Esophagus muscularis mucosa (tissue), 4 donors: ENCODE measurements around the gene CDK5. TPM values are rescaled to one million over a fixed set of nuclear protein-coding genes. Genes with fewer than 3 reads are reported as not detected.

ENCODE experiments used
- DNase-seq: peaks from one replicate; pipeline ENCODE4 v3.0.0-alpha.2; 2017; ENCODE audit errors: extremely low spot score
- H3K27ac ChIP-seq, 4 donors: fragments of 200-600 bp; sonication (generic); replicated peaks in 1 of 4; 1 replicate in 3 of 4; 2 replicates in 1 of 4; pipeline ENCODE4 v1.5.1; 2016 to 2019; ENCODE audit warnings: mild to moderate bottlenecking in 1 of 4
- H3K27me3 ChIP-seq, 4 donors: fragments of 200-600 bp; sonication (generic); one replicate each; pipeline versions ENCODE4 v1.5.1 to v1.6.0; 2016 to 2019
- H3K36me3 ChIP-seq, 4 donors: fragments of 200-600 bp; sonication (generic); one replicate each; pipeline ENCODE4 v1.5.1; 2016 to 2019
- H3K4me1 ChIP-seq, 4 donors: fragments of 200-600 bp; sonication (generic); one replicate each; pipeline ENCODE4 v1.5.1; 2016 to 2019
- H3K4me3 ChIP-seq, 4 donors: fragments of 200-600 bp; sonication (generic); 1 replicate in 2 of 4; 2 replicates in 2 of 4; pipeline ENCODE4 v1.5.1; 2016 to 2019; ENCODE audit warnings: mild to moderate bottlenecking in 4 of 4, moderate library complexity in 1 of 4
- H3K9me3 ChIP-seq, 4 donors: fragments of 200-600 bp; sonication (generic); 1 replicate in 3 of 4; 2 replicates in 1 of 4; pipeline ENCODE4 v1.5.1; 2016 to 2019
- CTCF ChIP-seq, 3 experiments: fragments of 200-600 bp in 2 of 3; fragments of 450-650 bp in 1 of 3; sonication (generic) in 2 of 3; IDR thresholded peaks; one replicate each; pipeline ENCODE4 v1.5.1; 2017 to 2019; ENCODE audit warnings: antibody characterized with exemption in 3 of 3, mild to moderate bottlenecking in 2 of 3, moderate library complexity in 1 of 3
- EP300 ChIP-seq: sonication (generic); formaldehyde crosslinking; IDR thresholded peaks from one replicate; pipeline ENCODE4 v1.6.1; 2017; ENCODE audit warnings: antibody characterized with exemption
- POLR2A ChIP-seq: fragments of 450-650 bp; IDR thresholded peaks from one replicate; pipeline ENCODE4 v1.6.1; 2017; ENCODE audit warnings: antibody characterized with exemption, moderate library complexity, mild to moderate bottlenecking, low read depth
- POLR2AphosphoS5 ChIP-seq, 2 donors: sonication (generic); formaldehyde crosslinking; IDR thresholded peaks; one replicate each; pipeline ENCODE4 v1.6.1; 2017; ENCODE audit warnings: antibody characterized with exemption in 2 of 2
- WGBS: methylation state at CpG from one replicate; pipeline ENCODE4 v1.1.5; 2018; 5-methylcytosine and 5-hydroxymethylcytosine counted together
- intact Hi-C: fragments of 100-400 bp; cut with DNase I; formaldehyde crosslinking; loops from one replicate; pipeline ENCODE4 v1.15.1; 2023
- total RNA-seq, 4 donors: library from RNA; depleted of rRNA; stranded (reverse); fragments of >200 nt; gene quantifications; one replicate each; pipeline versions ENCODE4 v1.1.0 to v1.2.1, GENCODE V29; 2016

The CDK5 gene
- total RNA-seq, 4 donors from 2014 or later, result 5.3 to 10.4 (median 9.7) TPM

DNA sequence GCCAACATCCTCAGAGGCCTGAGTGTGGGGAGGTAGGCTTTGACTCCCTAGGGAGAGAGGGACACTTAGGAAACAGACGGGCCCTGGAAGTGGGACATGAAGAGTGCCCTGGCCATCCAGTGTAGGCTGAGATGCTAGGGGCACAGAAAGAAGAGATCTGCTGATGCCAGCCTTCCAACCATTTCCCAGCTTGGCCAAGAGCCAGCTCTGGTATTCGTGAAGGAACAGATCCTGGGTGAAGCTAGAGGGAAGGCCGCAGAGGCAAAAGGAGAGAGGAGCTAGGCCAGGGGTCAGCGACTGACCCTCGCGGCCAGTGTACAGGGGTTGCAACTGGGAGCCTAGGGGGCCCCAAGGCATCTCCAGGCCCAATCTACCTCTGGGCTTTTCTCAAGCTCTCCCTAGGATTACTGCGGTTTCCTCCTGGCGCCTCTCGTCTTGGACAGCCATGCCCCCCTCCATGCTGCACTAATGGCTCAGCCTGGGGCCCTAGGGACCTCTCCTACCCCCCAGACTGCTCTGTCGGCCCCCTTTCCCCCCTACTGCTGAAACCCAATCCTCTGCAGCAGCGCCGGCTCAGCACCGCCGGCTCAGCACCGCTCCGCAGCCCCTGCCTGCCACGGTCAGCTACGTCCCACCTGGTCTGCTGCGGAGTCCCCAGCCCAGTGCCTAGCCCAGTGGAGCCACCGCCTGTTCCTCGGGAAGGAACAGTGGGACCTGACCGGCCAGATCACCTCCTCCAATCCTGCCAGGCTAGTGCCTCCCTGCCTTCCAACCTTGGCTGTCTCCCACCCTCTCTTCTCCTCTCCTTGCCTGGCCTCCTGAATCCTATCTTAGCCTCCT is 9.5 kb downstream of the CDK5 start, which contains the start of gene ASIC3:
Gene ASIC3 (plus strand): TSS at position 556 of the 840 bp plus-strand sequence. CDS start 355 bp downstream, outside the sequence.
- Histone ChIP-seq H3K27me3 (peaks cover 0 to 15% (median 0%) of the 10 kb centered on the region in 4 donors), H3K4me3 (no peak within 1 kb of the TSS), H3K36me3 (peaks cover 0 to 33% (median 28%) of the 10 kb centered on the region in 4 donors), H3K27ac (no peak within 1 kb of the TSS), H3K9me3 (no peaks in the 10 kb centered on the region), H3K4me1 (peaks cover 9 to 32% (median 22%) of the 10 kb centered on the region in 4 donors)
- TF ChIP-seq CTCF (IDR thresholded peaks at IDR 0.05), result no peak
- no peak for TF ChIP-seq EP300
- no peak for TF ChIP-seq POLR2AphosphoS5 (IDR thresholded peaks at IDR 0.05)
- no peak for TF ChIP-seq POLR2A
- intact Hi-C loops, result no loop called here
- no peak for DNase-seq
- WGBS, result 80% methylated on average over 22 of the region's 22 CpGs

GRCh38 chr7:151046603-151047573 is 10.8 kb downstream of the CDK5 start:
- no peak overlapping the region for H3K4me3 ChIP-seq
- no peak overlapping the region for H3K27ac ChIP-seq
- H3K27me3 ChIP-seq, result peaks cover 0 to 15% (median 0%) of the 10 kb centered on the region in 4 donors
- 54% methylated on average over 9 of the region's 14 CpGs for WGBS
- intact Hi-C loops, result no loop called here
- TF ChIP-seq EP300 (no peak), CTCF (IDR thresholded peaks at IDR 0.05) (no peak), POLR2AphosphoS5 (IDR thresholded peaks at IDR 0.05) (no peak), POLR2A (no peak)
- H3K9me3 ChIP-seq, result no peaks in the 10 kb centered on the region
- H3K4me1 ChIP-seq, result peaks cover 9 to 30% (median 22%) of the 10 kb centered on the region in 4 donors
- peaks cover 0 to 45% (median 40%) of the 10 kb centered on the region in 4 donors for H3K36me3 ChIP-seq
- DNase-seq, result no peak

GRCh38 chr7:151045967-151046366 is 11.7 kb downstream of the CDK5 start:
- H3K9me3 ChIP-seq, result no peaks in the 10 kb centered on the region
- peaks cover 0 to 54% (median 49%) of the 10 kb centered on the region in 4 donors for H3K36me3 ChIP-seq
- no peak overlapping the region for H3K4me3 ChIP-seq
- H3K27ac ChIP-seq, result no peak overlapping the region
- peaks cover 0 to 8% (median 0%) of the 10 kb centered on the region in 4 donors for H3K27me3 ChIP-seq
- H3K4me1 ChIP-seq, result peaks cover 2 to 21% (median 14%) of the 10 kb centered on the region in 4 donors
- no peak for DNase-seq
- no peak for TF ChIP-seq POLR2AphosphoS5 (IDR thresholded peaks at IDR 0.05)
- no peak for TF ChIP-seq EP300
- 90% methylated on average over 6 of the region's 9 CpGs for WGBS
- intact Hi-C loops, result no loop called here

GRCh38 chr7:151045262-151045661 is 12.4 kb downstream of the CDK5 start:
- H3K36me3 ChIP-seq, result peaks cover 0 to 61% (median 51%) of the 10 kb centered on the region in 4 donors
- intact Hi-C loops, result no loop called here
- TF ChIP-seq EP300 (no peak), CTCF (IDR thresholded peaks at IDR 0.05) (no peak), POLR2A (no peak), POLR2AphosphoS5 (IDR thresholded peaks at IDR 0.05) (no peak)
- no peak for DNase-seq
- H3K9me3 ChIP-seq, result no peaks in the 10 kb centered on the region
- peaks cover 0 to 1% (median 0%) of the 10 kb centered on the region in 4 donors for H3K27me3 ChIP-seq
- H3K4me3 ChIP-seq, result no peak overlapping the region
- 83% methylated on average over 2 of the region's 11 CpGs for WGBS
- H3K27ac ChIP-seq, result no peak overlapping the region
- peaks cover 0 to 16% (median 10%) of the 10 kb centered on the region in 4 donors for H3K4me1 ChIP-seq
